ENCODE measurements around the gene FSIP1. TPM values are rescaled to one million over a fixed set of nuclear protein-coding genes. Genes with fewer than 3 reads are reported as not detected.

FSIP1 gene
- total RNA-seq, 1 donor from 2014 or later, result 0.53 TPM

DNA sequence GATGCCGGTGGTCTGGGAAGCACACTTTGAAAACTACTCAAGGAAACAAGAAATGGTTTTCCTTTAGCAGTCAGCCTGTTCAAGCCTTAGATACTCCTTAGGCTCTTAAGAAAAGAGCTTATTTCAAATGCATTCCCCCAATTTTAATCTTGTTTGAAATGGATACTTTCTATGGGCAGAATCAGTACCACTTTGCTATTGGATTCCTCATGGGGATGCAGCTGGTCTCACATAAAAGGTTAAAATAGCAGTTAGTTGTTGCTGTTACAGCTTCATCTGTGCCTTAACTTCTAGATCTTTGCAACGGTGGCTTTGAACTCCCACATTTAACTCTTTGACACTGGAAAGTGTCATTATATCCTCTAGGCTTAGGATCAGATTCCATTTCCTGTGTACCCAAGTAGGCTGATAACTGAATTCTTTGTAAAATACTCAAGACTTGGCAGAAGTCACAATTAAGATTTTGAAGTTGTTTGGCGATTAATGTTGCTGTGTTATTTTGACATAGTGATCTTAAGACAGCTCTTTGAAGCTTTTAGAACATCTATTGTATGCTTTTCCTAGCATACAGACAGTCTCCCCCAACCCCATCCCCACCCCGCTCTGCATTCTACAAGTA lies 199.6 kb downstream of the FSIP1 start:
- no peaks in the 10 kb centered on the region for H3K36me3 Mint-ChIP-seq (ENCODE audit: low read depth)
- H3K27ac Mint-ChIP-seq, result no peak overlapping the region
- H3K4me3 Mint-ChIP-seq, result no peak overlapping the region
- ChIA-PET CTCF (no interaction called here), POLR2A (no interaction called here)
- peaks cover 8% of the 10 kb centered on the region for H3K4me1 Mint-ChIP-seq
- TF ChIP-seq, protein P1, sequence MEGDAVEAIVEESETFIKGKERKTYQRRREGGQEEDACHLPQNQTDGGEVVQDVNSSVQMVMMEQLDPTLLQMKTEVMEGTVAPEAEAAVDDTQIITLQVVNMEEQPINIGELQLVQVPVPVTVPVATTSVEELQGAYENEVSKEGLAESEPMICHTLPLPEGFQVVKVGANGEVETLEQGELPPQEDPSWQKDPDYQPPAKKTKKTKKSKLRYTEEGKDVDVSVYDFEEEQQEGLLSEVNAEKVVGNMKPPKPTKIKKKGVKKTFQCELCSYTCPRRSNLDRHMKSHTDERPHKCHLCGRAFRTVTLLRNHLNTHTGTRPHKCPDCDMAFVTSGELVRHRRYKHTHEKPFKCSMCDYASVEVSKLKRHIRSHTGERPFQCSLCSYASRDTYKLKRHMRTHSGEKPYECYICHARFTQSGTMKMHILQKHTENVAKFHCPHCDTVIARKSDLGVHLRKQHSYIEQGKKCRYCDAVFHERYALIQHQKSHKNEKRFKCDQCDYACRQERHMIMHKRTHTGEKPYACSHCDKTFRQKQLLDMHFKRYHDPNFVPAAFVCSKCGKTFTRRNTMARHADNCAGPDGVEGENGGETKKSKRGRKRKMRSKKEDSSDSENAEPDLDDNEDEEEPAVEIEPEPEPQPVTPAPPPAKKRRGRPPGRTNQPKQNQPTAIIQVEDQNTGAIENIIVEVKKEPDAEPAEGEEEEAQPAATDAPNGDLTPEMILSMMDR (IDR thresholded peaks at IDR 0.05), result no peak
- peaks cover 44% of the 10 kb centered on the region for H3K27me3 Mint-ChIP-seq
- no peaks in the 10 kb centered on the region for H3K9me3 Mint-ChIP-seq
- intact Hi-C loops (cut with micrococcal nuclease), result no loop called here
- DNase-seq (no peak), ATAC-seq (ENCODE audit: low read depth) (no peak)

DNA sequence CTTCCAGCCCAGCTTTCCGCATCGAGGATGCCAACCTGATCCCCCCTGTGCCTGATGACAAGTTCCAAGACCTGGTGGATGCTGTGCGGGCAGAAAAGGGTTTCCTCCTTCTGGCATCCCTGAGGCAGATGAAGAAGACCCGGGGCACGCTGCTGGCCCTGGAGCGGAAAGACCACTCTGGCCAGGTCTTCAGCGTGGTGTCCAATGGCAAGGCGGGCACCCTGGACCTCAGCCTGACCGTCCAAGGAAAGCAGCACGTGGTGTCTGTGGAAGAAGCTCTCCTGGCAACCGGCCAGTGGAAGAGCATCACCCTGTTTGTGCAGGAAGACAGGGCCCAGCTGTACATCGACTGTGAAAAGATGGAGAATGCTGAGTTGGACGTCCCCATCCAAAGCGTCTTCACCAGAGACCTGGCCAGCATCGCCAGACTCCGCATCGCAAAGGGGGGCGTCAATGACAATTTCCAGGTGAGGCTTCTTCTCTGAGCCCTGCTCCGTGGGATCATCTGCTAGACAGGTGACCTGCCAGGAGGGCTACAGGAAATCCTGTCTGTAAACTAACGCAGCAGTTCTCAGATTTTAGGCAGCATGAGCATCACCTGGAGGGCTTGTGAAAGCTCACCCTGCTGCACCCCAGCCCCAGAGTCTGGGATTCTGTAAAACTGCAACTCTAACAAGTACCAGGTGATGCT lies 200.2 kb downstream of the FSIP1 start:
- no peak overlapping the region for H3K4me3 Mint-ChIP-seq
- H3K36me3 Mint-ChIP-seq (ENCODE audit: low read depth), result no peaks in the 10 kb centered on the region
- H3K4me1 Mint-ChIP-seq, result peaks cover 8% of the 10 kb centered on the region
- H3K9me3 Mint-ChIP-seq, result no peaks in the 10 kb centered on the region
- TF ChIP-seq, protein P1 (IDR thresholded peaks at IDR 0.05), result no peak
- H3K27me3 Mint-ChIP-seq, result peaks cover 44% of the 10 kb centered on the region
- ChIA-PET POLR2A (no interaction called here), CTCF (no interaction called here)
- no peak overlapping the region for H3K27ac Mint-ChIP-seq
- DNase-seq (no peak), ATAC-seq (ENCODE audit: low read depth) (no peak)
- intact Hi-C loops (cut with micrococcal nuclease), result no loop called here

DNA sequence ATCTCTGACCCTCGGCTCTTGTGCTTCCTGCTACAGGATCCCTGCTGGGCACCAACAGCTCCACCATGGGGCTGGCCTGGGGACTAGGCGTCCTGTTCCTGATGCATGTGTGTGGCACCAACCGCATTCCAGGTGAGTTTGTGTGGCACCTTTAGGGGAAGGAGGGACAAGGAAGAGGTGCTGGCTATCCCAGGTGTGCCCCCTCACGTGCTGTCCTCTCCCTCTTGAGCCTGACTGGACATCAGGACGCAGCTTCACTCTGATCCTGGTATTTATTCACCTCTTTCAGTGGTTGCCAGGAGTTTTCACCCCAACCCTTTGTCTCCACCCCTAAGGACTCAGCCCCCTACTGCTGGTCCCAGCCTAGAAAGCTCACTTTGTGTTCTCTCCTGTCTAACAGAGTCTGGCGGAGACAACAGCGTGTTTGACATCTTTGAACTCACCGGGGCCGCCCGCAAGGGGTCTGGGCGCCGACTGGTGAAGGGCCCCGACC lies 200.8 kb downstream of the FSIP1 start:
- ChIA-PET POLR2A (no interaction called here), CTCF (no interaction called here)
- no peak overlapping the region for H3K4me3 Mint-ChIP-seq
- H3K9me3 Mint-ChIP-seq, result no peaks in the 10 kb centered on the region
- intact Hi-C loops (cut with micrococcal nuclease), result loop anchor here (2.0 kb wide), 1 partner anchor 765 kb away; no protein-coding TSS in a partner anchor
- H3K4me1 Mint-ChIP-seq, result peaks cover 8% of the 10 kb centered on the region
- H3K27ac Mint-ChIP-seq, result no peak overlapping the region
- no peak for DNase-seq
- TF ChIP-seq, protein P1 (IDR thresholded peaks at IDR 0.05), result no peak
- no peaks in the 10 kb centered on the region for H3K36me3 Mint-ChIP-seq (ENCODE audit: low read depth)
- ATAC-seq (ENCODE audit: low read depth), result no peak
- peaks cover 44% of the 10 kb centered on the region for H3K27me3 Mint-ChIP-seq

DNA sequence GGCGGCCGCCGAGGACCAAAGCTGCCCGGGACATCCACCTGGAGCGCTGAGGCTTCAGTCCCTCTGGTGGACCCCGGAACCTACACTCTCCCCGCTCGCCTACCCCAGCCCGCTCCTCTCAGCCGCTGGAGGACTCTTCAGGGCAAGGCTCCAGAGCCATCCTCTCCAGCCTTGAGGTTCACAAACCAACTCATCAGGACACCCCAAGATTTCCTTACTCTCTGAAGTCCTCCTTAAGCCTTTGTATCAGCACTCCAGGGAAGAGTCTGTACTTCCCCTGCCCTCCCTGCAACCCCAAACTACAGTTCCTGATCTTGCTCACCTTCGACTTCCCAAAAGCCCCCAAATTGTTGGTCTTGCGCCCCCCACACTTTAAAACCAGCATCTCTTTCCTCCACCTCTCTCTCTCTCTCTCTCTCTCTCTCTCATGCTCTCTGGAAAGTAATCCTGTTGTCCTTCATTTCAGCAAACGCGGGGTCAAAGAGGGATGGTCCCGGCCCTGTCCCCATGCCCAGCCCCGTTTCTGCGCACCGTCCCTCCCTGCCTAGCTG lies 201.3 kb downstream of the FSIP1 start:
- TF ChIP-seq, protein P1 (IDR thresholded peaks at IDR 0.05), result no peak
- intact Hi-C loops (cut with micrococcal nuclease), result loop anchor here (2.0 kb wide), 1 partner anchor 765 kb away; no protein-coding TSS in a partner anchor
- ChIA-PET POLR2A (no interaction called here), CTCF (no interaction called here)
- Mint-ChIP-seq H3K27ac (no peak overlapping the region), H3K4me1 (peaks cover 8% of the 10 kb centered on the region), H3K4me3 (no peak overlapping the region), H3K36me3 (ENCODE audit: low read depth) (no peaks in the 10 kb centered on the region), H3K27me3 (peaks cover 47% of the 10 kb centered on the region), H3K9me3 (no peaks in the 10 kb centered on the region)
- ATAC-seq (ENCODE audit: low read depth), result no peak
- DNase-seq, result no peak

DNA sequence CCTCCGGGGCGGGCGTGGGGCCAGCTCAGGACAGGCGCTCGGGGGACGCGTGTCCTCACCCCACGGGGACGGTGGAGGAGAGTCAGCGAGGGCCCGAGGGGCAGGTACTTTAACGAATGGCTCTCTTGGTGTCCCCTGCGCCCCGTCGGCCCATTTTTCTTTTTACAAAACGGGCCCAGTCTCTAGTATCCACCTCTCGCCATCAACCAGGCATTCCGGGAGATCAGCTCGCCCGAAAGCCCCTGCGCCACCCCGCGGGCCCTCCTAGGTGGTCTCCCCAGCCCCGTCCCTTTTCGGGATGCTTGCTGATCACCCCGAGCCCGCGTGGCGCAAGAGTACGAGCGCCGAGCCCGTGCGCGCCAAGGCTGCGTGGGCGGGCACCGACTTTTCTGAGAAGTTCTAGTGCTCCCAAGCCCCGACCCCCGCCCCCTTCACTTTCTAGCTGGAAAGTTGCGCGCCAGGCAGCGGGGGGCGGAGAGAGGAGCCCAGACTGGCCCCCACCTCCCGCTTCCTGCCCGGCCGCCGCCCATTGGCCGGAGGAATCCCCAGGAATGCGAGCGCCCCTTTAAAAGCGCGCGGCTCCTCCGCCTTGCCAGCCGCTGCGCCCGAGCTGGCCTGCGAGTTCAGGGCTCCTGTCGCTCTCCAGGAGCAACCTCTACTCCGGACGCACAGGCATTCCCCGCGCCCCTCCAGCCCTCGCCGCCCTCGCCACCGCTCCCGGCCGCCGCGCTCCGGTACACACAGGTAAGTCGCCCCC lies 202.0 kb downstream of the FSIP1 start, which contains the start of gene THBS1:
TSS of gene THBS1 (plus strand) at position 595 of the 757 bp plus-strand sequence. CDS start 779 bp downstream, outside the sequence.
- ATAC-seq (ENCODE audit: low read depth) (no peak), DNase-seq (no peak)
- Mint-ChIP-seq H3K27me3 (peaks cover 49% of the 10 kb centered on the region), H3K4me3 (no peak within 1 kb of the TSS), H3K36me3 (ENCODE audit: low read depth) (no peaks in the 10 kb centered on the region), H3K27ac (no peak within 1 kb of the TSS), H3K9me3 (no peaks in the 10 kb centered on the region), H3K4me1 (peaks cover 8% of the 10 kb centered on the region)
- CTCF ChIA-PET, result no interaction called here
- intact Hi-C loops (cut with micrococcal nuclease), result loop anchor here (2.0 kb wide), 1 partner anchor 764 kb away; no protein-coding TSS in a partner anchor
- POLR2A ChIA-PET, result no interaction called here
- TF ChIP-seq, protein P1 (IDR thresholded peaks at IDR 0.05), result no peak
